Measurements from ENCODE around the gene SDC4.

SDC4 gene

GRCh38 chr20:45347936-45348778, at the start of gene SDC4:
Gene SDC4 (minus strand): TSS chr20:45348424. CDS start chr20:45348384, 40 bp downstream.
- Histone ChIP-seq H2AFZ (ENCODE audit: low read length, unreplicated experiment) (no peak within 1 kb of the TSS), H3K4me1 (ENCODE audit: control insufficient read depth, insufficient read depth, low read length, unreplicated experiment) (peaks cover 38% of the 10 kb centered on the region), H3K27me3 (ENCODE audit: insufficient read depth, low read length) (no peaks in the 10 kb centered on the region), H3K27ac (ENCODE audit: low read depth, low read length) (peak within 1 kb of the TSS; percentile 85), H3K79me2 (ENCODE audit: control insufficient read depth, insufficient read depth, low read length, unreplicated experiment) (peaks cover 48% of the 10 kb centered on the region), H3K36me3 (ENCODE audit: insufficient read depth, low read length) (no peaks in the 10 kb centered on the region), H3K4me3 (ENCODE audit: low read depth, low read length) (peak within 1 kb of the TSS; percentile 84)

GRCh38 chr20:45395114-45395415, 46.8 kb upstream of the SDC4 start:
- H3K4me1 ChIP-seq (ENCODE audit: control insufficient read depth, insufficient read depth, low read length, unreplicated experiment): no peaks in the 10 kb centered on the region
- no peak overlapping the region for H3K4me3 ChIP-seq (ENCODE audit: low read depth, low read length)
- H2AFZ ChIP-seq (ENCODE audit: low read length, unreplicated experiment): no peak overlapping the region
- no peak overlapping the region for H3K27ac ChIP-seq (ENCODE audit: low read depth, low read length)
- no peaks in the 10 kb centered on the region for H3K27me3 ChIP-seq (ENCODE audit: insufficient read depth, low read length)
- H3K36me3 ChIP-seq (ENCODE audit: insufficient read depth, low read length): no peaks in the 10 kb centered on the region
- no peaks in the 10 kb centered on the region for H3K79me2 ChIP-seq (ENCODE audit: control insufficient read depth, insufficient read depth, low read length, unreplicated experiment)

DNA sequence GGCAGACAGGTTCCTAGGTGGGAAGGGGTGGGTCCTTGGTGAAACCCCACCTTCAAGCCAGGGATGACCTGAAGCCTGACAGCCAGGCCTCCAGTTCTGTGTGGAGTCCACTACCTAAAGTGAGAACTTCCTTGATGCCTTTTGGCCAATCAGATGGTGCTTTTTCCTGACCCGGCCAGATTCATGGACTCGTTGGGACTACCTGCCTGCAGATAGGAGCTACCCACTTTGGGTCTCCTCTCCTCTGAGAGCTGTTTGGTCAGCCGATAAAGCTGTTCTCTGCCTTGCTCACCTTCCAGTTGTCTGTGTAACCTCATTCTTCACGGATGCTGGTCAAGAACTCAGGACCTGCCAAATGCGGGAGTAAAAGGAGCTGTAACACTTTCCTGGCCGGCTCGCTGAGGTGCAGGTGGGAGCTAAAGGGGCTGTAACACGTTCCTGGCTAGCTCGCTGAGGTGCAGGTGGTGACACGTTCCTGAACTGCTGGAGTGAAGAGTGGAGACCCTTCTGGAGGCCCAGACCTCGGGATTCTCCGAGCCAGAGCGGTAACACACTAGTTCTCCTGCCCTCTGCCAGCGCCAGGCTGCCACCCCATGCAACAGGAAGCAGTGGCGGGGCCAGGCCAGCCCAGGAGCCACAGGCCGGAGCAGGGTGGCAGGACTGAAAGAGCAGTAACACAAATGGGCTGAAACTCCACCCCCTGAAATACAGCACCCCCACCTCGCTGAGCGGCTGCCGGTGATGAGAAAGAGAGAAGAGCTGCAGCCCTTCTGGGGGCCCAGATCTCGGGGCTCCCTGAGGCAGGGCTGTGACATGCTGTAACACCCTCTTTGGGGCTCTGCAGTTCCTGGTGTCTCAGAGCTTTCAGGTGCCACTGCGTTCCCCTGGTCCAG, 46.2 kb upstream of the SDC4 start:
- H3K27ac ChIP-seq (ENCODE audit: low read depth, low read length): no peak overlapping the region
- H3K4me1 ChIP-seq (ENCODE audit: control insufficient read depth, insufficient read depth, low read length, unreplicated experiment): no peaks in the 10 kb centered on the region

GRCh38 chr20:45392733-45393132, 44.5 kb upstream of the SDC4 start:
- Histone ChIP-seq H3K27me3 (ENCODE audit: insufficient read depth, low read length) (no peaks in the 10 kb centered on the region), H3K79me2 (ENCODE audit: control insufficient read depth, insufficient read depth, low read length, unreplicated experiment) (no peaks in the 10 kb centered on the region), H3K4me1 (ENCODE audit: control insufficient read depth, insufficient read depth, low read length, unreplicated experiment) (no peaks in the 10 kb centered on the region), H3K27ac (ENCODE audit: low read depth, low read length) (no peak overlapping the region), H3K4me3 (ENCODE audit: low read depth, low read length) (no peak overlapping the region), H2AFZ (ENCODE audit: low read length, unreplicated experiment) (no peak overlapping the region), H3K36me3 (ENCODE audit: insufficient read depth, low read length) (no peaks in the 10 kb centered on the region)

More for the DNA sequence above, 46.2 kb upstream of the SDC4 start:
- Histone ChIP-seq H3K27me3 (ENCODE audit: insufficient read depth, low read length) (no peaks in the 10 kb centered on the region), H3K79me2 (ENCODE audit: control insufficient read depth, insufficient read depth, low read length, unreplicated experiment) (no peaks in the 10 kb centered on the region), H3K4me3 (ENCODE audit: low read depth, low read length) (no peak overlapping the region), H2AFZ (ENCODE audit: low read length, unreplicated experiment) (no peak overlapping the region), H3K36me3 (ENCODE audit: insufficient read depth, low read length) (no peaks in the 10 kb centered on the region)

DNA sequence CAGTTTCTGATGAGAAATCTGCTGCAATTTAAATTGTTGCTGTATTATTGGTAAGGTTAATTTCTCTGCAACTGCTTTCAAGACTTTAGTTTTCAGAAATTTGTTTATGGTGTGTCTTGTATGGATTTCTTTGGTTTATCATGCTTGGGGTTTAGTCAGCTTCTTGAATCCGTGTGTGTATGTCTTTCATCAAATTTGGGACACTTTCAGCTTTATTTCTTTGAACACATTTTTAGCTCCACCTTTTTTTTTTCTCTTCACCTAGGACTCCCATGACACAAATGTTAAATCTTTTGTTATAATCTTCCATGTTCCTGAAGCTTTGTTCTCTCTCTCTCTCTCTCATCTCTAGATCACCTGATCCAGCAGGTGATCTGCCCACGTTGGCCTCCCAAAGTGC, 43.3 kb upstream of the SDC4 start:
- Histone ChIP-seq H2AFZ (ENCODE audit: low read length, unreplicated experiment) (no peak overlapping the region), H3K4me3 (ENCODE audit: low read depth, low read length) (no peak overlapping the region), H3K27me3 (ENCODE audit: insufficient read depth, low read length) (no peaks in the 10 kb centered on the region), H3K79me2 (ENCODE audit: control insufficient read depth, insufficient read depth, low read length, unreplicated experiment) (no peaks in the 10 kb centered on the region), H3K27ac (ENCODE audit: low read depth, low read length) (no peak overlapping the region), H3K4me1 (ENCODE audit: control insufficient read depth, insufficient read depth, low read length, unreplicated experiment) (no peaks in the 10 kb centered on the region), H3K36me3 (ENCODE audit: insufficient read depth, low read length) (no peaks in the 10 kb centered on the region)

DNA sequence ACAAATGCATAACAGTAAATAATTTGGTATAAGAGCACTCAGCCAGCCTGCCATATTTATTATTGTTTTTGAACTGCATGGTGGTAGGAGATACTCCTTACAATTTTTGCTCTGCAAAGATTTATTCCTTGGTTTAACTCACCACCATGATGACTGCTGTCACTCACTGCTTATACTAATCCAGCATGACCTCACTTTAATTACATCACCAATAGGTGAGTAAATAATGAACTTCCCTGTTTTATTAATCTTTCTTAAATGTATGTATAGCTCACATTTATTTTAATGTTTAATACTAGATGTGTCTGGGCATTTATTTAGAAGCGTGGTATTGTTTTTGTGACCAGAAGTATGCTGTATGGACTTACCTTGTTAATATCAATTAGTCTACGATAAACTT, 42.7 kb upstream of the SDC4 start:
- Histone ChIP-seq H3K4me3 (ENCODE audit: low read depth, low read length) (no peak overlapping the region), H3K27ac (ENCODE audit: low read depth, low read length) (no peak overlapping the region), H3K36me3 (ENCODE audit: insufficient read depth, low read length) (no peaks in the 10 kb centered on the region), H3K27me3 (ENCODE audit: insufficient read depth, low read length) (no peaks in the 10 kb centered on the region), H3K79me2 (ENCODE audit: control insufficient read depth, insufficient read depth, low read length, unreplicated experiment) (no peaks in the 10 kb centered on the region), H3K4me1 (ENCODE audit: control insufficient read depth, insufficient read depth, low read length, unreplicated experiment) (no peaks in the 10 kb centered on the region), H2AFZ (ENCODE audit: low read length, unreplicated experiment) (no peak overlapping the region)

GRCh38 chr20:45387274-45387673, 39.0 kb upstream of the SDC4 start:
- Histone ChIP-seq H3K4me3 (ENCODE audit: low read depth, low read length) (no peak overlapping the region), H2AFZ (ENCODE audit: low read length, unreplicated experiment) (no peak overlapping the region), H3K27me3 (ENCODE audit: insufficient read depth, low read length) (no peaks in the 10 kb centered on the region), H3K4me1 (ENCODE audit: control insufficient read depth, insufficient read depth, low read length, unreplicated experiment) (peaks cover 10% of the 10 kb centered on the region), H3K36me3 (ENCODE audit: insufficient read depth, low read length) (no peaks in the 10 kb centered on the region), H3K79me2 (ENCODE audit: control insufficient read depth, insufficient read depth, low read length, unreplicated experiment) (no peaks in the 10 kb centered on the region), H3K27ac (ENCODE audit: low read depth, low read length) (no peak overlapping the region)

GRCh38 chr20:45378191-45378590, 30.0 kb upstream of the SDC4 start, which contains the start of gene TP53TG5:
Gene TP53TG5 (minus strand): TSS chr20:45378325. CDS start chr20:45378236, 89 bp downstream.
- Histone ChIP-seq H3K27ac (ENCODE audit: low read depth, low read length) (no peak within 1 kb of the TSS), H3K4me1 (ENCODE audit: control insufficient read depth, insufficient read depth, low read length, unreplicated experiment) (peaks cover 10% of the 10 kb centered on the region), H2AFZ (ENCODE audit: low read length, unreplicated experiment) (no peak within 1 kb of the TSS), H3K4me3 (ENCODE audit: low read depth, low read length) (no peak within 1 kb of the TSS), H3K36me3 (ENCODE audit: insufficient read depth, low read length) (no peaks in the 10 kb centered on the region), H3K27me3 (ENCODE audit: insufficient read depth, low read length) (no peaks in the 10 kb centered on the region), H3K79me2 (ENCODE audit: control insufficient read depth, insufficient read depth, low read length, unreplicated experiment) (no peaks in the 10 kb centered on the region)

GRCh38 chr20:45377269-45377668, 29.0 kb upstream of the SDC4 start:
- H3K4me1 ChIP-seq (ENCODE audit: control insufficient read depth, insufficient read depth, low read length, unreplicated experiment): peaks cover 5% of the 10 kb centered on the region
- H3K79me2 ChIP-seq (ENCODE audit: control insufficient read depth, insufficient read depth, low read length, unreplicated experiment): no peaks in the 10 kb centered on the region
- no peaks in the 10 kb centered on the region for H3K36me3 ChIP-seq (ENCODE audit: insufficient read depth, low read length)
- H3K27me3 ChIP-seq (ENCODE audit: insufficient read depth, low read length): no peaks in the 10 kb centered on the region
- H2AFZ ChIP-seq (ENCODE audit: low read length, unreplicated experiment): no peak overlapping the region
- no peak overlapping the region for H3K4me3 ChIP-seq (ENCODE audit: low read depth, low read length)
- no peak overlapping the region for H3K27ac ChIP-seq (ENCODE audit: low read depth, low read length)

DNA sequence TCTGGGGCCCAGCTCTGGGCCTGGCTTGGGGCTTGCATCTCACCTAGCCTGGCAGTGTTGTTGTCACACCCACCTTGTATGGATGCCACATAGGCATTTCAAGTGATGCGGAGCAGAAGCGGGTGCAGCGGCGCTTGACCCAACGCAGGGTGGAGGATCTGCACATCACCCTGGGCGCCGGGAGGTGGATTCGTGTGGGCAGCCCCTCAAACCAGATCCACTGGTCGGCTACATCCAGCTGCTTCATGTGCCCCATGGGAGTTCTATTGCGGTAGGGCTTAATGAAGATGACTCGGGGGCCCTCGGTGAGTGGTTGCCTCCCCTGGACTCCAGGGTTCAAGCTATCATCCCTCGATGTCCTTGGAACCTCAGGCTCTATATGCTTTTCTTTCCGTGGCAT, 26.7 kb upstream of the SDC4 start:
- Histone ChIP-seq H3K27me3 (ENCODE audit: insufficient read depth, low read length) (no peaks in the 10 kb centered on the region), H3K4me1 (ENCODE audit: control insufficient read depth, insufficient read depth, low read length, unreplicated experiment) (peaks cover 5% of the 10 kb centered on the region), H2AFZ (ENCODE audit: low read length, unreplicated experiment) (no peak overlapping the region), H3K79me2 (ENCODE audit: control insufficient read depth, insufficient read depth, low read length, unreplicated experiment) (no peaks in the 10 kb centered on the region), H3K36me3 (ENCODE audit: insufficient read depth, low read length) (no peaks in the 10 kb centered on the region), H3K4me3 (ENCODE audit: low read depth, low read length) (no peak overlapping the region), H3K27ac (ENCODE audit: low read depth, low read length) (no peak overlapping the region)
